Stimulated activated naive B cell treated with anti-CD40 and anti-IgM and Interleukin-4, amounts not matched to agents 10 μg/mL and 1 μg/mL and 100 μg/mL, for 72 hours (primary cell): Measurements from ENCODE around the gene UTS2R.

Experiments
- ATAC-seq, 2 donors: fragments of 150-1000 bp; cut with Tn5 transposase; replicated peaks; 2 replicates each; pipeline ENCODE4 v1.10.0; 2021; ENCODE audit warnings: moderate library complexity in 1 of 2
- DNase-seq: peaks from one replicate; pipeline ENCODE4 v3.0.0; 2021
- H3K27ac Mint-ChIP-seq: one replicate; pipeline ENCODE4 v1.8.0; 2022; ENCODE audit warnings: mild to moderate bottlenecking, mixed read lengths
- H3K27me3 Mint-ChIP-seq, 2 donors: one replicate each; pipeline ENCODE4 v1.8.0; 2022; ENCODE audit warnings: mixed read lengths in 2 of 2
- H3K36me3 Mint-ChIP-seq, 2 donors: one replicate each; pipeline ENCODE4 v1.8.0; 2022; ENCODE audit warnings: mixed read lengths in 2 of 2, mild to moderate bottlenecking in 1 of 2
- H3K4me1 Mint-ChIP-seq, 2 donors: one replicate each; pipeline ENCODE4 v1.8.0; 2022; ENCODE audit warnings: mixed read lengths in 2 of 2, mild to moderate bottlenecking in 1 of 2
- H3K4me3 Mint-ChIP-seq, 2 donors: one replicate each; pipeline ENCODE4 v1.8.0; 2022; ENCODE audit warnings: mild to moderate bottlenecking in 2 of 2, mixed read lengths in 2 of 2, moderate library complexity in 1 of 2
- H3K9me3 Mint-ChIP-seq, 2 donors: one replicate each; pipeline ENCODE4 v1.8.0; 2022; ENCODE audit warnings: mixed read lengths in 2 of 2, mild to moderate bottlenecking in 1 of 2

UTS2R gene

GRCh38 chr17:82415786-82416185 lies 44.2 kb downstream of the UTS2R start:
- no peak for ATAC-seq
- Mint-ChIP-seq H3K27ac (no peak overlapping the region), H3K4me1 (peaks cover 22 to 44% of the 10 kb centered on the region in 2 donors)

GRCh38 chr17:82416264-82416663 lies 44.7 kb downstream of the UTS2R start:
- peaks cover 22 to 48% of the 10 kb centered on the region in 2 donors for H3K4me1 Mint-ChIP-seq
- ATAC-seq (no peak), DNase-seq (no peak)
- H3K27ac Mint-ChIP-seq: no peak overlapping the region
- no peaks in the 10 kb centered on the region for H3K27me3 Mint-ChIP-seq
- peaks cover 28 to 38% of the 10 kb centered on the region in 2 donors for H3K36me3 Mint-ChIP-seq
- no peak overlapping the region for H3K4me3 Mint-ChIP-seq
- no peaks in the 10 kb centered on the region for H3K9me3 Mint-ChIP-seq

More at GRCh38 chr17:82415786-82416185, 44.2 kb downstream of the UTS2R start:
- no peak for DNase-seq
- no peaks in the 10 kb centered on the region for H3K9me3 Mint-ChIP-seq
- H3K36me3 Mint-ChIP-seq: peaks cover 24 to 34% of the 10 kb centered on the region in 2 donors
- no peak overlapping the region for H3K4me3 Mint-ChIP-seq
- no peaks in the 10 kb centered on the region for H3K27me3 Mint-ChIP-seq

- H3K27me3 Mint-ChIP-seq: no peaks in the 10 kb centered on the region
- no peak overlapping the region for H3K4me3 Mint-ChIP-seq
- peaks cover 22 to 44% of the 10 kb centered on the region in 2 donors for H3K4me1 Mint-ChIP-seq
- no peak for DNase-seq
- no peak overlapping the region for H3K27ac Mint-ChIP-seq
- peaks cover 31 to 40% of the 10 kb centered on the region in 2 donors for H3K36me3 Mint-ChIP-seq
- H3K9me3 Mint-ChIP-seq: no peaks in the 10 kb centered on the region
- no peak for ATAC-seq
Measured at GRCh38 chr17:82416771-82417170, 45.2 kb downstream of the UTS2R start.

GRCh38 chr17:82418001-82418986 lies 46.7 kb downstream of the UTS2R start, which contains the start of the genes HEXD and OGFOD3:
HEXD (plus strand) TSS chr17:82418347; CDS start chr17:82419800, 1,453 bp downstream.
OGFOD3 (minus strand) TSS chr17:82418586; CDS start chr17:82418485, 101 bp downstream.
- H3K27ac Mint-ChIP-seq: peak within 1 kb of the TSS; percentile 31
- no peaks in the 10 kb centered on the region for H3K9me3 Mint-ChIP-seq
- peaks cover 36 to 49% of the 10 kb centered on the region in 2 donors for H3K36me3 Mint-ChIP-seq
- H3K4me3 Mint-ChIP-seq: peak within 1 kb of the TSS; percentile 77 to 87
- H3K27me3 Mint-ChIP-seq: no peaks in the 10 kb centered on the region
- DNase-seq (peak; percentile 86), ATAC-seq (peak; percentile 86 to 89)
- peaks cover 12 to 35% of the 10 kb centered on the region in 2 donors for H3K4me1 Mint-ChIP-seq

- no peak for ATAC-seq
Measured at GRCh38 chr17:82419540-82419939, 48.0 kb downstream of the UTS2R start.

GRCh38 chr17:82424001-82424862 lies 52.7 kb downstream of the UTS2R start:
- ATAC-seq (peak; percentile 73 to 78), DNase-seq (no peak)
- Mint-ChIP-seq H3K27ac (no peak overlapping the region), H3K27me3 (no peaks in the 10 kb centered on the region), H3K4me1 (peaks cover 17 to 43% of the 10 kb centered on the region in 2 donors), H3K36me3 (peaks cover 40 to 62% of the 10 kb centered on the region in 2 donors), H3K9me3 (no peaks in the 10 kb centered on the region), H3K4me3 (peak overlapping the region in 1 of 2 donors; percentile 11)

More at GRCh38 chr17:82419540-82419939, 48.0 kb downstream of the UTS2R start:
- peak overlapping the region; percentile 53 for H3K27ac Mint-ChIP-seq
- peak overlapping the region; percentile 77 to 87 for H3K4me3 Mint-ChIP-seq
- H3K36me3 Mint-ChIP-seq: peaks cover 32 to 51% of the 10 kb centered on the region in 2 donors
- no peaks in the 10 kb centered on the region for H3K27me3 Mint-ChIP-seq
- no peaks in the 10 kb centered on the region for H3K9me3 Mint-ChIP-seq
- H3K4me1 Mint-ChIP-seq: peaks cover 12 to 38% of the 10 kb centered on the region in 2 donors
- DNase-seq: no peak

- peaks cover 20 to 43% of the 10 kb centered on the region in 2 donors for H3K4me1 Mint-ChIP-seq
- ATAC-seq (no peak), DNase-seq (no peak)
- no peaks in the 10 kb centered on the region for H3K9me3 Mint-ChIP-seq
- H3K4me3 Mint-ChIP-seq: no peak overlapping the region
- H3K36me3 Mint-ChIP-seq: peaks cover 45 to 65% of the 10 kb centered on the region in 2 donors
- no peak overlapping the region for H3K27ac Mint-ChIP-seq
- no peaks in the 10 kb centered on the region for H3K27me3 Mint-ChIP-seq
Measured at GRCh38 chr17:82424863-82425159, 53.2 kb downstream of the UTS2R start.
